Tibial nerve (tissue), 3 donors: ENCODE data around the gene LILRB3.

Experiments
- CTCF ChIP-seq, 5 experiments: fragments of 200-600 bp in 3 of 5; fragments of 450-650 bp in 2 of 5; sonication (generic) in 3 of 5; IDR thresholded peaks; one replicate each; pipeline ENCODE4 v1.5.1; 2016 to 2019; ENCODE audit warnings: antibody characterized with exemption in 5 of 5, mild to moderate bottlenecking in 3 of 5, moderate library complexity in 2 of 5
- POLR2A ChIP-seq, 2 donors: fragments of 450-650 bp; IDR thresholded peaks; one replicate each; pipeline ENCODE4 v1.6.1; 2017; ENCODE audit warnings: antibody characterized with exemption in 2 of 2, mild to moderate bottlenecking in 2 of 2, moderate library complexity in 2 of 2

- TF ChIP-seq POLR2A (IDR thresholded peaks at IDR 0.05) (no peak), CTCF (IDR thresholded peaks at IDR 0.05) (no peak)
These were observed 19.6 kb downstream of the LILRB3 start for GRCh38 chr19:54203151-54203611.
